Transverse colon (tissue), 4 donors: ENCODE results near the gene MAP3K8.

ENCODE experiments used
- CTCF ChIP-seq, 5 experiments: fragments of 200-600 bp in 3 of 5; fragments of 450-650 bp in 2 of 5; sonication (generic) in 3 of 5; IDR thresholded peaks; 1 replicate in 2 of 5; 2 replicates in 3 of 5; pipeline ENCODE4 v1.5.1; 2016 to 2017; ENCODE audit warnings: antibody characterized with exemption in 5 of 5, inconsistent platforms in 3 of 5, mild to moderate bottlenecking in 2 of 5, moderate library complexity in 1 of 5
- EP300 ChIP-seq: sonication (generic); formaldehyde crosslinking; IDR thresholded peaks from one replicate; pipeline ENCODE4 v1.6.1; 2017; ENCODE audit warnings: antibody characterized with exemption, low read depth
- POLR2A ChIP-seq: fragments of 450-650 bp; IDR thresholded peaks from one replicate; pipeline ENCODE4 v1.6.1; 2016; ENCODE audit warnings: antibody characterized with exemption, mild to moderate bottlenecking, moderate library complexity
- POLR2AphosphoS5 ChIP-seq, 3 donors: sonication (generic); formaldehyde crosslinking; IDR thresholded peaks; one replicate each; pipeline ENCODE4 v1.6.1; 2016; ENCODE audit warnings: antibody characterized with exemption in 3 of 3

- TF ChIP-seq CTCF (IDR thresholded peaks at IDR 0.05) (no peak), POLR2A (no peak), EP300 (no peak), POLR2AphosphoS5 (IDR thresholded peaks at IDR 0.05) (no peak)
Measured at GRCh38 chr10:30438021-30438850, 4.3 kb downstream of the MAP3K8 start.
